Activated CD8-positive, alpha-beta memory T cell treated with anti-CD3 and anti-CD28 coated beads, Interleukin-2, amount 50 U/mL, for 24 hours (primary cell): Measurements from ENCODE around the gene TSC2.
"Not testable (repeated sequence)": the region's sequence is repeated elsewhere in the genome, so short reads cannot be mapped to it uniquely, and the experiment has no call there.

Experiments used
- DNase-seq: peaks from one replicate; pipeline ENCODE4 v3.0.0-alpha.2; 2020; ENCODE audit errors: extremely low read depth

TSC2 gene

GRCh38 chr16:2009791-2010510, 37.8 kb upstream of the TSC2 start, which contains the start of gene ZNF598:
Gene ZNF598, minus strand, starts transcription at chr16:2009821.
- DNase-seq, result no peak

- not testable (repeated sequence) for DNase-seq
Observed at GRCh38 chr16:2011726-2012125, 36.1 kb upstream of the TSC2 start.

DNA sequence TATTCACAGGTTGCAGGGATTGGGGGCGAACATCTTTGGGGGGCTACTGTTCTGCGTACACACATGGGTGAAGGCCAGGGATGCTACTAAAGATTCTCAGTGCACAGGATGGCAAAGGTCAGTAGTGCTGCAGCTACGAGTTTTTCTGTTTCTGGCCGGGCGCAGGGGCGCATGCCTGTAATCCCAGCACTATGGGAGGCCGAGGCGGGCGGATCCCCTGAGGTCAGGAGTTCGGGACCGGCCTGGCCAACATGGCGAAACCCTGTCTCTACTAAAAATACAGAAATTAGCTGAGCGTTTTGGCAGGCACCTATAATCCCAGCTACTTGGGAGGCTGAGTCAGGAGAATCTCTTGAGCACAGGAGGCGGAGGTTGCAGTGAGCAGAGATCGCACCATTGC, 34.3 kb upstream of the TSC2 start:
- no peak for DNase-seq

GRCh38 chr16:2015117-2015946, 32.5 kb upstream of the TSC2 start:
- DNase-seq, result no peak

GRCh38 chr16:2015947-2016208, 31.9 kb upstream of the TSC2 start:
- DNase-seq, result no peak

- no peak for DNase-seq
Observed at GRCh38 chr16:2016407-2016922, 31.3 kb upstream of the TSC2 start.

DNA sequence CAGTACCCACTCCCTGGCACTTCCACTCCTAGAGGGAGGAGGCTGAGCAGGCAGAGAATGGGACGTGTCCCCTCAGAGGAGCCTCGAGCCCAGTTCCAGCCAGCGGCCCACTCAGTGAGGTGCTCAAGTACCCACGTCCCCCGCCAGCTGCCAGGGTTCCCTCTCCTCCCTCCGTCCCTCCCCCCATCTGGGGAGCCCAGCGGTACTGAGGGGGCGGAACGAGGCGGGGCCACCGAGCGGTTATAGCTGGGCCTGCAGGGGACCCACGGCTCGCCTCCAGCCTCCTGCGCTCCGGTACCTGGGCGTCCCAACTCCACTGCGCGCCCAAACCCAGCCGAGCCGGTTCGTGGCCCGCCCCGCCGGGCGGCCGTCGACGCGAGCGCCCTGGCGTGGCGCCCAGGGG, 28.3 kb upstream of the TSC2 start, which contains the start of gene NPW:
TSS of gene NPW (plus strand) at position 268 of the 403 bp plus-strand sequence.
- DNase-seq, result no peak

DNA sequence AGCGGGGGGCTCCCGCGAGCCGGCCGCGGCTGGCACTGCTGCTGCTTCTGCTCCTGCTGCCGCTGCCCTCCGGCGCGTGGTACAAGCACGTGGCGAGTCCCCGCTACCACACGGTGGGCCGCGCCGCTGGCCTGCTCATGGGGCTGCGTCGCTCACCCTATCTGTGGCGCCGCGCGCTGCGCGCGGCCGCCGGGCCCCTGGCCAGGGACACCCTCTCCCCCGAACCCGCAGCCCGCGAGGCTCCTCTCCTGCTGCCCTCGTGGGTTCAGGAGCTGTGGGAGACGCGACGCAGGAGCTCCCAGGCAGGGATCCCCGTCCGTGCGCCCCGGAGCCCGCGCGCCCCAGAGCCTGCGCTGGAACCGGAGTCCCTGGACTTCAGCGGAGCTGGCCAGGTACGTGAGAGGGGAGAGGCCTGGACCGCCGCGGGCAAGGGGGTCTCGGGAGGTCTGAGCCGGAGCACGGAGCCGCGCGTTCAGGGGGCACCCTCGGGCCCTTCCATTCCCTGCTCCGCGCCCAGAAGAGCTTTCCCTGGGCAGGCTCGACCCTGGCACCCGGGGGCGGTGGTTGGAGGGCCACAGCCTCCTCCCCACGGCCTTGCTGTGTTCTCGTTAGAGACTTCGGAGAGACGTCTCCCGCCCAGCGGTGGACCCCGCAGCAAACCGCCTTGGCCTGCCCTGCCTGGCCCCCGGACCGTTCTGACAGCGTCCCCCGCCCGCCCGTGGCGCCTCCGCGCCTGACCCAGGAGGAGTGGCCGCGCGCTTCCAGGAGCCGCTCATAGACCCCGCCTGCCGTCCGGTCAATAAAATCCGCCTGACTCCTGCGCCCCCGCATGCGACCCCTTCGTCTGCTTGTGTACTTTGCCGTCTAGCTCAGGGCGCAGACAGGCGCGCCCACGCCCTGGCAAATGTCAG, 27.6 kb upstream of the TSC2 start:
- DNase-seq, result no peak

GRCh38 chr16:2022723-2023091, 25.1 kb upstream of the TSC2 start:
- no peak for DNase-seq

DNA sequence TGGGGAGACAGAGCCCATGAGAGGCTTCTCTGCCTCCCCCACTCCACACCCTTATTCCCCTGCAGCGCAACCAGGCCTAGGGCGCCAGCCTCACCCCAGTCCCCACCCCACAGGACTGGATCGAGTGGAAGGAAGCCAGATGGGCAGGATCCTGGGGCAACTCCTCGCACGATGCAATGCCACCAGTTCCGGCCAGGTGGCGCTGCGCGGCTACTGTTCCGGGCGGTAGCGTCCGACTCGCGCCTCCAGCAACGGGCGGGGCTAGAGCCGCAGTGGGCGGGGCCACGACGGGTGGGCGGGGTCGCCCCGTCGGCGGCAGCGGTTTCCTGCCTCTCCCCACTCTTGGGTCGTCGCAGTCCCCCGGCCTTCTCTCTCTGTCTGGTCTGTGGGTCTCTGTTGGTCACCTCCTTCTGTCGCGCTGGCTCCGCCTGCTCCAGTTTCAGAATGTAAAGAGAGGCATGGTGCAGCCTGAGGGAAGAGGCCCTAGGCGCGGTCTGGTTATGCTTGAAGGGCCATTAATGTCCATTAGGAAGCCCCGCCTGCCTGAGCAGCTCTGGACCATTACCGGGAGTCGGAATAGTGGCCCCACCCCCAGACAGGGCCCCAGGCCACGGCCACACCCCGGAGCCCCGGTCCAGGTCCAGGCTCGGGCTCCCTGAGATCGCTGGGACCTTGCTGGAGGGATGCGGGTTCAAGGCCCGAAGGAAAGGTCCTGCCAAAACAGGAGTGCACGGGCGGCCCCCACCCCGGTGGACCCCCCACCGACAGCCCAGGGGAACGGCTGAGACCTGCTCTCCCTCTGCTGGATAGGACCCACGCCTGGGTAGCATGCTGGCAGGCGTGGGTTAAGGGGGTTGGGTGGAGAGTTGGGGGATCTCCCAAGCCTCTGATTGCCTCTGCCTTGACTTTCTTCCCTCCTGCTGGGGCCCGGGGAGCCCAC, 24.4 kb upstream of the TSC2 start:
- peak; percentile 77 for DNase-seq

GRCh38 chr16:2024032-2024420, 23.8 kb upstream of the TSC2 start:
- DNase-seq, result no peak

DNA sequence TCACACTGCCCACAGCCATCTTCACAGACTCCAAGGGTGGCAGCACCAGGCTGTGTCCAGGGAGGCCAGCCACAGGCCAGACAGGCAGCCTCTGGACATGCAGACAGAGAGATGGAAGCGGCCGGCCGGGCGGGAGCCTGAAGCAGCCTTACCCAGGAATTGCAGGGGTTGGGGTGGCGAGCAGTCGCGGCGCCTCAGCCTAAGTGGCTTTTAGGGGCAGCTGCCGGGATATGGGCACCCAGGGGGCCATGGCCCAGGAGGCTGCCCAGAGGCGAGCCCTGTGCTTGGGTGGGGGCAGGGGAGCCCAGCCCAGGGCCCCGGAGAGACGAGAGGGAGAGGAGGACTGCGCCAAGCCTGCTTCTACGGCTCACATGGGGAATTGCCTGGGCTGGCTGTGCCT, 22.5 kb upstream of the TSC2 start:
- no peak for DNase-seq

DNA sequence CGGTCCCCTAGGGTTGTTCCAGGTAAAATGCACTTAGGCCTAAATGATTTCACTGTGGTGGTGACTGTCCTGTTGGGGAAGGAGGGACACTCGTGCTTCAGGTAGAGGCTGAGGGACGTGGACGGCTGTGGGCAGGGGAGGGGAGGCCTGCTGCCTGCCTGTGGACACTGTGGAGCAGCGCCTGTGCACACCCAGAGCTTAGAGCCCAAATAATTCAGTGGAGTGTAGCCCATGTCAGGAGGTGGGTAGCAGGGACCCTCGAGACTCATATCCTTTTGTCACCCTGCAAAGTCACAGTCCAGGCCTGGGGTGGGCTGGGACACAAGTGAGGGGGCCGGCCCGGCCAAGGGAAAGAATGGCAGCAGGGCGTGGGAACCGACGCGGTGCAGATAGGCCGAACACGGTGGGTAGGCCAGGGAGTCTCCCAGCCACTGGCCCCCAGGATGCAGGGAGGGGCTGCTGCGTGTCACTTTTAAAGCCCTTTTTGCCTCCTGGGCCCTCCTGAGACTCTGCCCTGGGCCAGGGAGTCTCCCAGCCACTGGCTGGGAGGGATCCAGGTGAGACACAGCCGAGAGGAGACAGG, 21.8 kb upstream of the TSC2 start:
- DNase-seq, result no peak

DNA sequence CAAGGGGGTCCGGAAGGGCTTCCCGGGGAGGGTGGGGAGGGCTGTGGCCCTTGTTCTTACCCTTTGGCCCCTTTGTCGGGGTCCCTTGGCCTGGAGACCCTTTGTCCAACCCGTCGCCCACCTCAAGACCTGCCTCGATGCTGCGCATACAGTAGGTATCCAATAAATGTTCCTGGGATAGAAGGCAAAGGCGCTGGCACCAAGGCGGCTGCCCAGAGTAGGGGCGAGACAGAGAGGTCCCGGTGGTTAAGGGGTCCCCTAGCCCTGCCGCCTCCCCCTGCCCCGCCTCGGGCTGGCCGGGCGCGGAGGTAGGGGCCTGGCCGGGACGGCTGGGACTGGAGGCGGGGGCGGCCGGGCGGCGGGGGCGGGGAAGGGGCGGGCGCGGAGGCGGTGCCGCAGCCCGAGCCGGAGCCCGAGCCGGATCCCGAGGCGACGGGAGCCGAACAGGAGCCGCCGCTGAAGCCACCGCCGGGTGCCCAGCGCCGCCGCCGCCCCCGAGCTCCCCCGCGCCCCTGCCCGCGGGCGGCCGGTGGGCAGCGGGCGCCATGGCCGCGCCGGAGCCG, 21.2 kb upstream of the TSC2 start, which contains the start of gene NHERF2:
TSS of gene NHERF2 (plus strand) at position 442 of the 563 bp plus-strand sequence. CDS start at position 546, 104 bp downstream.
- DNase-seq, result no peak

DNA sequence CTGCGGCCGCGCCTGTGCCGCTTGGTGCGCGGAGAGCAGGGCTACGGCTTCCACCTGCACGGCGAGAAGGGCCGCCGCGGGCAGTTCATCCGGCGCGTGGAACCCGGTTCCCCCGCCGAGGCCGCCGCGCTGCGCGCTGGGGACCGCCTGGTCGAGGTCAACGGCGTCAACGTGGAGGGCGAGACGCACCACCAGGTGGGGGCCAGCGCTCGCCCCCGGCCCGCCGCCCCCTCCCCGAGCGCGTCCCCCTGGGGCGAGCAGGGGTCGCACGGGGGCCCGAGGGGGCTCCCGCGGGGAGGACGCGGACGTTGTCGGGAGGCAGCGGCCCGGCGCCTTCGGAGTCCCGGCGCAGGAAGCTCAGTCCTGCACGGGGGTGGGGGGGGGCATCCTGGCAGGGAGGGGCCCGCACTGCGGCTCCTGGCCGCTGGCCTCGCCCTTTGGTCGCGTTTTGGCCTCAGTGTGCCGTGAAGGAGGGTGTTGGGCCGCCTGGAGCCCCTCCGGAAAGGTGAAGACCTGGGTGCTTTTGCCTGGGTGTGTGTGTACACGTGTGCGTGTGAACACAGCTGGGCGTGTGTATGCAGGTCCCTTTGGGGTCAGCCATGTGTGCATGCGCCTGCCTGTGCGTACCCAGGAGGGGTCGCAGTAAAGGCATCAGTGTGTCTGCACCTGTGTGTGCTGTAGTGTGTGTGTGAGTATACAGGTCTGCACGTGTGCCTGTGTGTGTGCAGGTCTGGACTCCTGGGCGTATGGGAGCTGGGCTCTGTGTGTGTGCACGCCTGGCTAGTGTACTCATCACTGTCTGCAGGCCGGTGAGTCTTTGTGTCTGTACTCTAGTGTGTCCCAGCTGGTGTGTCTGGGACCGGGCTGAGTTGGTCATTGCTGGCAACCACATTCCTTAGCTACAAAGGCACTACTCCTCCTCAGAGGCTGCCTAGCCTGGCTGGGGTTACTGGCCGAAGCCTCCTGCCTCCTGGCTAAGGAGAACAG, 20.5 kb upstream of the TSC2 start:
- no peak for DNase-seq

GRCh38 chr16:2028146-2028545, 19.6 kb upstream of the TSC2 start:
- DNase-seq, result no peak

GRCh38 chr16:2028620-2029220, 19.1 kb upstream of the TSC2 start:
- no peak for DNase-seq

- no peak for DNase-seq
Observed at GRCh38 chr16:2029350-2029749, 18.4 kb upstream of the TSC2 start.

DNA sequence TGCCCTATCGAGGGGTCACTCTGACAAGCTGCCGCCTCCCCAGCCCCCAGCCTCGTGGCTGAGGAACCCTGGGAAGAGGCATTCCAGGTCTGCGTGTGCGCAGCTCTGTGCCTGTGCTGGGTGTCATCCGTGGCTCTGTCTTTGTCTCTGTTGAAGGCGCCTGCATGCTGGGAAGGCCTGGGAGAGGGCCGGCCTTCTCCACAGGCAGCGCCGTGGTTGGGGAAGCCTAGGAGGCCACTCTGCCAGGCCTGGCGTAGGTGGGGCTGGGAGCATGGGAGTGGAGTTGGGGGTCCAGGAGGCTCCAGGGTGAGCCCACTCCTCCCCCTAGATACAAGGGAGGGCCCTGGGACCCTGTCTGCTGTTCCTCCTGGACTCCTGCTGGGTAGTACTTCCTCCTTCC, 17.7 kb upstream of the TSC2 start:
- DNase-seq, result no peak
